Uterus (tissue), 2 donors: Measurements from ENCODE around the gene SH3BP2.

Source experiments
- CTCF ChIP-seq, 4 experiments: fragments of 200-600 bp in 2 of 4; fragments of 450-650 bp in 2 of 4; sonication (generic) in 2 of 4; IDR thresholded peaks; one replicate each; pipeline ENCODE4 v1.5.1; 2016 to 2019; ENCODE audit warnings: antibody characterized with exemption in 4 of 4, mild to moderate bottlenecking in 2 of 4, moderate library complexity in 1 of 4
- POLR2A ChIP-seq, 2 donors: fragments of 450-650 bp; IDR thresholded peaks; one replicate each; pipeline ENCODE4 v1.6.1; 2016; ENCODE audit warnings: antibody characterized with exemption in 2 of 2, mild to moderate bottlenecking in 1 of 2, moderate library complexity in 1 of 2

DNA sequence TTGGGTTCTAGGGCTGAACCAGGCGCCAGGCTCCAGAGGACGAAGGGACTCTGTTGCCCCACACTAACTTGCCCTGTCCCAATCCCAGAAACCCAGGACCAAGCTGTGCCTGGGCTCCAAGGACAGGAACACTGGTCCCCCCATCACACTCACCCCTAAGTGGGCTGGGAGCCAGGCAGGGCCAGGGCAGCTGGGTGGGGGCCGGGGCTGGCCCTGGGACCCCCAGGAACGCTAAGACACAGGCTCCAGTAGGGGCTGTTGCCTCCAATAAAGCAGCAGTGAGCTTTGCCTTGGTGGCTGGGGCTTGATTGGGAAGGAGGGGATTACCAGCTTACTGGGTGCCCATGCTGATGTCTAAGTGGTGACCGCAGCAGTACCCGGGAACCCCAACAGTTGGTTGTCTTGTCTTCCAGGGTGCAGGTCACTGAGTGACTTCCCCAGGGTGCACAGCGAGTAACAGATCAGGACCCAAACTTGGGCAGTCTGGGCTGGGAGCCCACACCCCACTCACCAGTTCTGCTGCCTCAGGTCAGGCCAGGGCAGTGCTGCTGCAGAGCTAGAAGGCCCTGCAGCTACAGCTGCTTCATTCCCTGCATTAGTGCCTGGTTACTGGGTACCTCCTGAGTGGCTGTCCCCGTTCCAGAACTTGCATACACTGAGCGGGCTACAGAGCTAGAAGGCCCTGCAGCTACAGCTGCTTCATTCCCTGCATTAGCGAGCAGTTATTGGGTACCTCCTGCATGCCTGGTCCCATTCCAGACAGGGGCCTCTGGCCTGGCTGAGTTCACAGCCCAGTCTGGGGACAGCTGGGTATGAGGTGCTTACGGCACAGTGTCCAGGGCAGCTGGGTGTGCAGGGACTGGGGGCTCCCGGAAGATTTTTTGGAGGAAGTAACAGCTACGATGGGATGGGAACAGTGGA is 41.4 kb downstream of the SH3BP2 start:
- no peak for TF ChIP-seq CTCF (IDR thresholded peaks at IDR 0.05)
- TF ChIP-seq POLR2A (IDR thresholded peaks at IDR 0.05) = no peak
